ENCODE results near the gene LMO7.

LMO7 gene

DNA sequence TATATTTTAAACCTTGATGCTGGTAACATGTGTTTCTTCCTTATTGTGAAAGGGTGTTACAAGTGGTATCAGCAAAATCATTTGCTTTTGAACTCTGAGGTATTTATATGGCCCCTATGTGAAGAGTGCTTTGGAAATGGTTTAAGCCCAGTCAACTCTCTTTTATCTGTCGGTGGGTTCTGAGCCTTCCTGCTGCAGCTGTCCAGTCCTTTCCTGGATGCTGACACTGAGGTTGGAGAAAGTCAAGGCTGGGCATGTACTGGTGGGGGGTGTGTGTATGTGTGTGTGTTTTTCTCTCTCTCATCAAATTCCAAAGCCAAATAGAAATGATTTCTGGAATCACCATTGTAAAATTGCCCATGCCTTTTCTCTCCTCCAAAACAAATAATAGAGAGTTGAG lies 221.2 kb downstream of the LMO7 start:
- Histone ChIP-seq H3K79me2 (no peaks in the 10 kb centered on the region), H3K27ac (no peak overlapping the region), H3K4me3 (ENCODE audit: low read depth, low read length) (no peak overlapping the region), H3K4me1 (no peaks in the 10 kb centered on the region), H2AFZ (no peak overlapping the region), H3K9me3 (ENCODE audit: control insufficient read depth, low read length) (no peaks in the 10 kb centered on the region), H3K36me3 (ENCODE audit: control insufficient read depth, insufficient read depth, low read length) (no peaks in the 10 kb centered on the region), H3K27me3 (ENCODE audit: control insufficient read depth, insufficient read depth, low read length) (no peaks in the 10 kb centered on the region), H3K9ac (no peak overlapping the region), H3K4me2 (ENCODE audit: low read length) (no peak overlapping the region)
- TF ChIP-seq, protein P1, sequence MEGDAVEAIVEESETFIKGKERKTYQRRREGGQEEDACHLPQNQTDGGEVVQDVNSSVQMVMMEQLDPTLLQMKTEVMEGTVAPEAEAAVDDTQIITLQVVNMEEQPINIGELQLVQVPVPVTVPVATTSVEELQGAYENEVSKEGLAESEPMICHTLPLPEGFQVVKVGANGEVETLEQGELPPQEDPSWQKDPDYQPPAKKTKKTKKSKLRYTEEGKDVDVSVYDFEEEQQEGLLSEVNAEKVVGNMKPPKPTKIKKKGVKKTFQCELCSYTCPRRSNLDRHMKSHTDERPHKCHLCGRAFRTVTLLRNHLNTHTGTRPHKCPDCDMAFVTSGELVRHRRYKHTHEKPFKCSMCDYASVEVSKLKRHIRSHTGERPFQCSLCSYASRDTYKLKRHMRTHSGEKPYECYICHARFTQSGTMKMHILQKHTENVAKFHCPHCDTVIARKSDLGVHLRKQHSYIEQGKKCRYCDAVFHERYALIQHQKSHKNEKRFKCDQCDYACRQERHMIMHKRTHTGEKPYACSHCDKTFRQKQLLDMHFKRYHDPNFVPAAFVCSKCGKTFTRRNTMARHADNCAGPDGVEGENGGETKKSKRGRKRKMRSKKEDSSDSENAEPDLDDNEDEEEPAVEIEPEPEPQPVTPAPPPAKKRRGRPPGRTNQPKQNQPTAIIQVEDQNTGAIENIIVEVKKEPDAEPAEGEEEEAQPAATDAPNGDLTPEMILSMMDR (IDR thresholded peaks at IDR 0.05) = no peak

DNA sequence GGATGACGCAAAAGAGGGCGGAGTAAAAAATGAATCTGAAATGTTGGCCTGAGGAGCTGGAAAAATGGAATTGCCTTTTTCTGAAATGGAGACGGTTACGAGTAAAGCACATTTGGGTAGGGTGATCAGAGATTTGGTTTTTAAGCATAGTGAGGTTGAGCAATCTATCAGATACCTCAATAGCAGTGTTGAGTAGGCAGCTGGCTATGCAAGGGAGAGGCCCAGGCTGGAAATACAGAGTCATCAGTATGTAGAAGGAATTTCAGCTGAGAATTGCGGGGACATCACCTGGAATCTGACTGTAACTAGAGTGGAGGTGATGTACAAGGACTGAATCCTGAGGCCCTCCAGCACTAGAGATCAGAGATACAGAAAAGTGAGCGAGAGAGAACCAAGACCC lies 224.8 kb downstream of the LMO7 start:
- no peak overlapping the region for H3K9ac ChIP-seq
- no peak overlapping the region for H3K4me3 ChIP-seq (ENCODE audit: low read depth, low read length)
- no peaks in the 10 kb centered on the region for H3K4me1 ChIP-seq
- TF ChIP-seq, protein P1 (IDR thresholded peaks at IDR 0.05) = no peak
- no peak overlapping the region for H2AFZ ChIP-seq
- no peaks in the 10 kb centered on the region for H3K79me2 ChIP-seq
- H3K36me3 ChIP-seq (ENCODE audit: control insufficient read depth, insufficient read depth, low read length) = no peaks in the 10 kb centered on the region
- no peak overlapping the region for H3K4me2 ChIP-seq (ENCODE audit: low read length)
- no peak overlapping the region for H3K27ac ChIP-seq
- H3K9me3 ChIP-seq (ENCODE audit: control insufficient read depth, low read length) = no peaks in the 10 kb centered on the region
- H3K27me3 ChIP-seq (ENCODE audit: control insufficient read depth, insufficient read depth, low read length) = no peaks in the 10 kb centered on the region

DNA sequence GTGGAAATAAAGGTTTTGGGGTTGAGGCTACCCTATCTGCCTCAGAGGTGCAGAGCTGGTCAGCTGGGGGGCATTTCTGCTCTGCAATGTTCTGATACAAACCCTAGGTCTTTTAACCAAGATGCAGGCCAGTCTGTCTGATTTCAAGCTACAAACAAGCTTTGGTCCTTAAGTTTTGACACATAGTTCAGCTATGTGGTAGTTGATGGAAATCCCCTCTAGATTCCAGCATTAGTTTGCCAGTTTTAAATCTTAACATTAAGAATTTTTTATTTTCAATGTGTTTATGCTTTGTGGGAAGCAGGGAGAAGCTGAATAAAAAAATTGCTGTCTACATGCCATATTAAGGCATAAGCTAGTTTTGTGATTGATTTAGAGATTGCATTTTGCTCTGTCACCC lies 225.7 kb downstream of the LMO7 start:
- no peaks in the 10 kb centered on the region for H3K36me3 ChIP-seq (ENCODE audit: control insufficient read depth, insufficient read depth, low read length)
- H3K4me3 ChIP-seq (ENCODE audit: low read depth, low read length) = no peak overlapping the region
- no peak overlapping the region for H3K9ac ChIP-seq
- H3K27ac ChIP-seq = no peak overlapping the region
- H3K27me3 ChIP-seq (ENCODE audit: control insufficient read depth, insufficient read depth, low read length) = no peaks in the 10 kb centered on the region
- no peaks in the 10 kb centered on the region for H3K4me1 ChIP-seq
- no peaks in the 10 kb centered on the region for H3K79me2 ChIP-seq
- TF ChIP-seq, protein P1 (IDR thresholded peaks at IDR 0.05) = no peak
- no peak overlapping the region for H2AFZ ChIP-seq
- H3K4me2 ChIP-seq (ENCODE audit: low read length) = no peak overlapping the region
- no peaks in the 10 kb centered on the region for H3K9me3 ChIP-seq (ENCODE audit: control insufficient read depth, low read length)

DNA sequence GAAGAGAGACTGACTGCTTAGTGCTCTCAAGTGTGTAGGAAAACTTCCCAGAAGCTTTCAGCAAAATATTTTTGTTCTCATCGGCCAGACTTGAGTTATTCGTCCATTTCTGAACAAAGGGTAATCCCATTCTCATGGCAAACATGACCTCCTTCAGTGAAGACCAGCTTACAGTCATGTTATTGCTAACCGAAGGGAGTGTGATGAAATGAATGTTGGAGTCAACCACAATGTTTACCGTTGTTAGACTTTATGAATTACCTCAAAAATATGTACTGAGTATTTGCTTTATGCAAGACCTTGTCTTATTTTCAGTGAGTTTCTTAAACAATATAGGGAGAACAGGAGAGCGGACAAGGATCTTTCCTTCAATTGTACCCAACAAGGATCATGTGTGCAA lies 228.6 kb downstream of the LMO7 start:
- Histone ChIP-seq H3K27me3 (ENCODE audit: control insufficient read depth, insufficient read depth, low read length) (no peaks in the 10 kb centered on the region), H3K27ac (no peak overlapping the region), H3K9me3 (ENCODE audit: control insufficient read depth, low read length) (no peaks in the 10 kb centered on the region), H2AFZ (no peak overlapping the region), H3K36me3 (ENCODE audit: control insufficient read depth, insufficient read depth, low read length) (no peaks in the 10 kb centered on the region), H3K79me2 (no peaks in the 10 kb centered on the region), H3K9ac (no peak overlapping the region), H3K4me2 (ENCODE audit: low read length) (no peak overlapping the region), H3K4me3 (ENCODE audit: low read depth, low read length) (no peak overlapping the region), H3K4me1 (no peaks in the 10 kb centered on the region)
- TF ChIP-seq, protein P1 (IDR thresholded peaks at IDR 0.05) = no peak

DNA sequence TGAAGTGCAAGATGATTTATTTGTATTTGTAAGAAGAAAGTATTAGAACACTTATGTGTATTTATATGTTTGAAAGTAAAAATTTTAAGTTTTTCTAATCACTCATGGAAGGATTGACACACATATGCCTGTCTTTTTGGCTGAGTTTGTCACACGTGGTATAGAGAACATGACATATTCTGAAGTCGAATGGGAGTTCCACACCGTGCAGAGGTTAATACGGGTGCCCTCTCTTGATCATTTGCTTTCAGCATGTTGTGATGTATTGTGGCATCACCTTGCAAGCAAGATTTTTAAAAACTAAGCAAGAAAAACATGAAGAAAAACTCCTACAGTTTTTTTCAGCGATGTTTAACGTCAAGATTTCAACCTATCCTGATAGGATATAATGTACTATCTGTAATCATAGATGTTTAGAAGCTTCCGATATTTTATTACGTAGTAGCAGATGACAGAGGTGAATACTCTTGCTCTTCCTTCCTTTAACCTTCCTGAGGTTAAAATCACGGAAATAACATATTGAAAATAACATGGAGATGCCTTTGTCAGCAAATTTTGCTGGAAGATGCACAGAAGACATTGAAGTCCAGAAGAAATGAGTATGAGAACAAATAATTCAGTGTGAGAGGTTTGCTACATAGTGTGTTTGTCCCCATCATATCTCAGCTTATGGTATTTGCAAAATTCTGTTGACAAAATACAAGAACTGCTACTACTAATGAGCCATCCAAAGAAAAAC lies 231.4 kb downstream of the LMO7 start:
- H3K4me1 ChIP-seq = no peaks in the 10 kb centered on the region
- no peak overlapping the region for H3K4me3 ChIP-seq (ENCODE audit: low read depth, low read length)
- H3K27me3 ChIP-seq (ENCODE audit: control insufficient read depth, insufficient read depth, low read length) = no peaks in the 10 kb centered on the region
- H3K9me3 ChIP-seq (ENCODE audit: control insufficient read depth, low read length) = no peaks in the 10 kb centered on the region
- H3K4me2 ChIP-seq (ENCODE audit: low read length) = no peak overlapping the region
- TF ChIP-seq, protein P1 (IDR thresholded peaks at IDR 0.05) = no peak
- no peaks in the 10 kb centered on the region for H3K79me2 ChIP-seq
- H3K36me3 ChIP-seq (ENCODE audit: control insufficient read depth, insufficient read depth, low read length) = no peaks in the 10 kb centered on the region
- no peak overlapping the region for H2AFZ ChIP-seq
- H3K9ac ChIP-seq = no peak overlapping the region
- no peak overlapping the region for H3K27ac ChIP-seq

All from parathyroid adenoma (tissue), 2 donors.